Lower lobe of right lung (tissue), 2 donors: ENCODE measurements around the gene SLC5A1. TPM values are rescaled to one million over a fixed set of nuclear protein-coding genes. Genes with fewer than 3 reads are reported as not detected.
"Not testable (repeated sequence)": the region's sequence is repeated elsewhere in the genome, so short reads cannot be mapped to it uniquely, and the experiment has no call there.

ENCODE experiments used
- ATAC-seq, 2 donors: fragments of 200-7000 bp; cut with Tn5 transposase; one replicate each; pipeline ENCODE4 v1.9.1; 2020 to 2022; ENCODE audit warnings: mild to moderate bottlenecking in 2 of 2, moderate library complexity in 2 of 2
- DNase-seq: peaks from one replicate; pipeline ENCODE4 v3.0.0-alpha.2; 2020
- H3K27ac ChIP-seq: fragments of 200-600 bp; one replicate; pipeline ENCODE4 v1.8.0; 2022
- H3K27me3 ChIP-seq: fragments of 200-600 bp; one replicate; pipeline ENCODE4 v1.8.0; 2022; ENCODE audit warnings: low read depth
- H3K36me3 ChIP-seq: fragments of 200-600 bp; one replicate; pipeline ENCODE4 v1.8.0; 2022; ENCODE audit warnings: mild to moderate bottlenecking
- H3K4me1 ChIP-seq: fragments of 200-600 bp; one replicate; pipeline ENCODE4 v1.8.0; 2022
- H3K4me3 ChIP-seq: fragments of 200-600 bp; one replicate; pipeline ENCODE4 v1.8.0; 2022; ENCODE audit warnings: mild to moderate bottlenecking
- H3K9me3 ChIP-seq: fragments of 200-600 bp; one replicate; pipeline ENCODE4 v1.8.0; 2022
- CTCF ChIP-seq: fragments of 200-600 bp; IDR thresholded peaks from one replicate; pipeline ENCODE4 v1.8.0; 2022; ENCODE audit warnings: antibody characterized with exemption, mild to moderate bottlenecking
- intact Hi-C: fragments of 100-400 bp; cut with DNase I; formaldehyde crosslinking; loops from one replicate; pipeline ENCODE4 v1.11.0; 2022
- total RNA-seq: library from RNA; stranded (reverse); fragmentation: NEBNext Ultra II Directional; extraction: Animal tissue kit (Norgen Biotek cat#: 25700); gene quantifications from one replicate; pipeline ENCODE4 v1.2.1, GENCODE V29; 2021
- donor health status: DM: no; HTN: yes; CAD: no; lungs with severe emphysema.

The SLC5A1 gene
- total RNA-seq, 1 donor from 2014 or later: 1.8 TPM

GRCh38 chr22:32123657-32124056 lies 80.6 kb downstream of the SLC5A1 start:
- H3K36me3 ChIP-seq: no peaks in the 10 kb centered on the region
- intact Hi-C loops: no loop called here

GRCh38 chr22:32127904-32128303 lies 84.8 kb downstream of the SLC5A1 start:
- DNase-seq: no peak

More at GRCh38 chr22:32123657-32124056, 80.6 kb downstream of the SLC5A1 start:
- Histone ChIP-seq H3K9me3 (no peaks in the 10 kb centered on the region), H3K27me3 (no peaks in the 10 kb centered on the region), H3K27ac (no peak overlapping the region), H3K4me1 (no peaks in the 10 kb centered on the region), H3K4me3 (no peak overlapping the region)
- DNase-seq (no peak), ATAC-seq (no peak)
- TF ChIP-seq CTCF: no peak

GRCh38 chr22:32130464-32130863 lies 87.4 kb downstream of the SLC5A1 start:
- H3K27me3 ChIP-seq: no peaks in the 10 kb centered on the region
- no peaks in the 10 kb centered on the region for H3K36me3 ChIP-seq
- TF ChIP-seq CTCF: no peak
- intact Hi-C loops: no loop called here
- ATAC-seq: no peak
- H3K4me3 ChIP-seq: no peak overlapping the region
- no peak overlapping the region for H3K27ac ChIP-seq
- H3K9me3 ChIP-seq: no peaks in the 10 kb centered on the region
- no peaks in the 10 kb centered on the region for H3K4me1 ChIP-seq
- no peak for DNase-seq

More at GRCh38 chr22:32127904-32128303, 84.8 kb downstream of the SLC5A1 start:
- H3K9me3 ChIP-seq: no peaks in the 10 kb centered on the region
- no peak overlapping the region for H3K27ac ChIP-seq
- ATAC-seq: no peak
- no peak for TF ChIP-seq CTCF
- H3K27me3 ChIP-seq: no peaks in the 10 kb centered on the region
- no peak overlapping the region for H3K4me3 ChIP-seq
- intact Hi-C loops: no loop called here
- no peaks in the 10 kb centered on the region for H3K36me3 ChIP-seq
- no peaks in the 10 kb centered on the region for H3K4me1 ChIP-seq

GRCh38 chr22:32132126-32132525 lies 89.1 kb downstream of the SLC5A1 start:
- DNase-seq (no peak), ATAC-seq (no peak)
- TF ChIP-seq CTCF: no peak
- Histone ChIP-seq H3K4me3 (no peak overlapping the region), H3K27ac (no peak overlapping the region), H3K9me3 (no peaks in the 10 kb centered on the region), H3K4me1 (no peaks in the 10 kb centered on the region), H3K27me3 (no peaks in the 10 kb centered on the region), H3K36me3 (no peaks in the 10 kb centered on the region)
- intact Hi-C loops: no loop called here

GRCh38 chr22:32132783-32133182 lies 89.7 kb downstream of the SLC5A1 start:
- no peak for TF ChIP-seq CTCF
- ATAC-seq: no peak
- H3K27ac ChIP-seq: no peak overlapping the region
- no peaks in the 10 kb centered on the region for H3K9me3 ChIP-seq
- no peaks in the 10 kb centered on the region for H3K4me1 ChIP-seq
- no peaks in the 10 kb centered on the region for H3K27me3 ChIP-seq
- H3K36me3 ChIP-seq: no peaks in the 10 kb centered on the region
- DNase-seq: no peak
- no peak overlapping the region for H3K4me3 ChIP-seq
- intact Hi-C loops: no loop called here

GRCh38 chr22:32134796-32135195 lies 91.7 kb downstream of the SLC5A1 start:
- H3K4me1 ChIP-seq, H3K27me3 ChIP-seq, H3K4me3 ChIP-seq, DNase-seq, H3K36me3 ChIP-seq, ATAC-seq, H3K27ac ChIP-seq, intact Hi-C loops, H3K9me3 ChIP-seq: not testable (repeated sequence)

- intact Hi-C loops, ATAC-seq: not testable (repeated sequence)
Observed at GRCh38 chr22:32135958-32136357, 92.9 kb downstream of the SLC5A1 start.

GRCh38 chr22:32136881-32137280 lies 93.8 kb downstream of the SLC5A1 start:
- H3K4me1 ChIP-seq, H3K4me3 ChIP-seq, H3K9me3 ChIP-seq, ATAC-seq, DNase-seq, intact Hi-C loops, H3K27ac ChIP-seq, H3K27me3 ChIP-seq, H3K36me3 ChIP-seq: not testable (repeated sequence)

More at GRCh38 chr22:32135958-32136357, 92.9 kb downstream of the SLC5A1 start:
- H3K36me3 ChIP-seq, H3K27ac ChIP-seq, H3K4me3 ChIP-seq, H3K4me1 ChIP-seq, H3K9me3 ChIP-seq, DNase-seq, H3K27me3 ChIP-seq: not testable (repeated sequence)

- intact Hi-C loops: not testable (repeated sequence)
- H3K27ac ChIP-seq: peak overlapping the region; percentile 75
Observed at GRCh38 chr22:32137731-32138324, 94.8 kb downstream of the SLC5A1 start.

More at GRCh38 chr22:32137731-32138324, 94.8 kb downstream of the SLC5A1 start:
- not testable (repeated sequence) for H3K9me3 ChIP-seq, H3K4me1 ChIP-seq, H3K27me3 ChIP-seq, H3K36me3 ChIP-seq, DNase-seq
- H3K4me3 ChIP-seq: peak overlapping the region; percentile 59
- ATAC-seq: peak; percentile 54 to 73
